ENCODE measurements around the gene TMEM130. TPM values are rescaled to one million over a fixed set of nuclear protein-coding genes. Genes with fewer than 3 reads are reported as not detected.

TMEM130 gene, protein sequence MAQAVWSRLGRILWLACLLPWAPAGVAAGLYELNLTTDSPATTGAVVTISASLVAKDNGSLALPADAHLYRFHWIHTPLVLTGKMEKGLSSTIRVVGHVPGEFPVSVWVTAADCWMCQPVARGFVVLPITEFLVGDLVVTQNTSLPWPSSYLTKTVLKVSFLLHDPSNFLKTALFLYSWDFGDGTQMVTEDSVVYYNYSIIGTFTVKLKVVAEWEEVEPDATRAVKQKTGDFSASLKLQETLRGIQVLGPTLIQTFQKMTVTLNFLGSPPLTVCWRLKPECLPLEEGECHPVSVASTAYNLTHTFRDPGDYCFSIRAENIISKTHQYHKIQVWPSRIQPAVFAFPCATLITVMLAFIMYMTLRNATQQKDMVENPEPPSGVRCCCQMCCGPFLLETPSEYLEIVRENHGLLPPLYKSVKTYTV
- total RNA-seq (2021) (2.1 and 3.8 TPM in 2 replicates), Bru-seq, nascent RNA (percentile 19 among the genes with signal in this experiment), BruChase-seq, experiment 1, labeled RNA remaining after a 2-hour chase (percentile 29 among the genes with signal in this experiment), BruChase-seq, experiment 2, labeled RNA remaining after a 6-hour chase (percentile 23 among the genes with signal in this experiment)
- long read RNA-seq, result 0 reads

DNA sequence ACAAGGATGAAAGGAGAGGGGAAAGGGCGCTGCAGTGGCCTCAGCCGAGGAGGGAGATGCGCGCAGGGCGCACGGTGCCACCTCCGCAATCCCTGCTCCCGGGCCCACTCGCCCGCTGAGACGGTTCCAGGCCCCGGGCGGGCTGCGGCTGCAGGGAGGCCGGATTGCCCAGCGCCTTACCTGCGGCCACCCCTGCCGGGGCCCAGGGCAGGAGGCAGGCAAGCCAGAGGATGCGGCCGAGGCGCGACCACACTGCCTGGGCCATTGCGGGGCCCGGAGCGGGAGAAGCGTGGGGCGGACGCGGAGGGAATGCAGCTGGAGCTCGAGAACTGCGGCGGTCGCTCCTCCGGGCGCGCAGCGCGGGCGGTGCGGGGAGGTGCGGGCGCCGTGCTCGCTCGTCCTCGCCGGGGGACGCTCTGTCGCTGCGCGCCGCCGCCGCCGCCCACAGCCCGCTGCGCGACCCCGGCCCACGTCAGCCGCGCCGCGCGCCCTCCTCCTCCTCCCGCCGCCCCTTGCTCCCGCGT, at the start of gene TMEM130:
TMEM130 (minus strand) TSS at position 418 of the 524 bp plus-strand sequence; CDS start at position 265, 153 bp downstream.
- Histone ChIP-seq H3K36me3 (ENCODE audit: low read depth) (no peaks in the 10 kb centered on the region), H2AFZ (no peak within 1 kb of the TSS), H3K27me3 (ENCODE audit: insufficient read depth, low read depth) (no peaks in the 10 kb centered on the region), H3F3A (ENCODE audit: insufficient read depth, low read depth) (peaks cover 13% of the 10 kb centered on the region; the same call in 1 of the 2 replicates), H3K4me2 (peak within 1 kb of the TSS; percentile 53), H3K4me3 (no peak within 1 kb of the TSS), H3K79me2 (ENCODE audit: low read depth) (no peaks in the 10 kb centered on the region), H3K27ac (no peak within 1 kb of the TSS), H3K9me3 (ENCODE audit: insufficient read depth, low read depth) (no peaks in the 10 kb centered on the region), H3K9me2 (ENCODE audit: insufficient read depth) (no peaks in the 10 kb centered on the region), H3K4me1 (replicated peaks; ENCODE audit: insufficient read depth) (peaks cover 15% of the 10 kb centered on the region), H4K20me1 (ENCODE audit: insufficient read depth) (no peaks in the 10 kb centered on the region)
- no TSS peak for BruUV-seq (replicated peaks)
- intact Hi-C loops (cut with micrococcal nuclease; ENCODE audit: unreplicated experiment), result loop anchor here (5.0 to 10.0 kb wide), 2 partner anchors 515 to 587 kb away; partner anchors contain the start of gene BRI3
- no peak for DNase-seq
- TF ChIP-seq, protein P1, sequence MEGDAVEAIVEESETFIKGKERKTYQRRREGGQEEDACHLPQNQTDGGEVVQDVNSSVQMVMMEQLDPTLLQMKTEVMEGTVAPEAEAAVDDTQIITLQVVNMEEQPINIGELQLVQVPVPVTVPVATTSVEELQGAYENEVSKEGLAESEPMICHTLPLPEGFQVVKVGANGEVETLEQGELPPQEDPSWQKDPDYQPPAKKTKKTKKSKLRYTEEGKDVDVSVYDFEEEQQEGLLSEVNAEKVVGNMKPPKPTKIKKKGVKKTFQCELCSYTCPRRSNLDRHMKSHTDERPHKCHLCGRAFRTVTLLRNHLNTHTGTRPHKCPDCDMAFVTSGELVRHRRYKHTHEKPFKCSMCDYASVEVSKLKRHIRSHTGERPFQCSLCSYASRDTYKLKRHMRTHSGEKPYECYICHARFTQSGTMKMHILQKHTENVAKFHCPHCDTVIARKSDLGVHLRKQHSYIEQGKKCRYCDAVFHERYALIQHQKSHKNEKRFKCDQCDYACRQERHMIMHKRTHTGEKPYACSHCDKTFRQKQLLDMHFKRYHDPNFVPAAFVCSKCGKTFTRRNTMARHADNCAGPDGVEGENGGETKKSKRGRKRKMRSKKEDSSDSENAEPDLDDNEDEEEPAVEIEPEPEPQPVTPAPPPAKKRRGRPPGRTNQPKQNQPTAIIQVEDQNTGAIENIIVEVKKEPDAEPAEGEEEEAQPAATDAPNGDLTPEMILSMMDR (conservative IDR thresholded peaks at IDR 0.05), result no peak
- no peak for TF ChIP-seq EZH2 (IDR thresholded peaks at IDR 0.05; ENCODE audit: low read depth)
- ChIA-PET CTCF (interaction anchor here (0.6 kb wide), 1 partner anchor 438 kb away, joined by 4 read pairs; no protein-coding TSS in a partner anchor), POLR2A (ENCODE audit: unreplicated experiment) (no interaction called here)

DNA sequence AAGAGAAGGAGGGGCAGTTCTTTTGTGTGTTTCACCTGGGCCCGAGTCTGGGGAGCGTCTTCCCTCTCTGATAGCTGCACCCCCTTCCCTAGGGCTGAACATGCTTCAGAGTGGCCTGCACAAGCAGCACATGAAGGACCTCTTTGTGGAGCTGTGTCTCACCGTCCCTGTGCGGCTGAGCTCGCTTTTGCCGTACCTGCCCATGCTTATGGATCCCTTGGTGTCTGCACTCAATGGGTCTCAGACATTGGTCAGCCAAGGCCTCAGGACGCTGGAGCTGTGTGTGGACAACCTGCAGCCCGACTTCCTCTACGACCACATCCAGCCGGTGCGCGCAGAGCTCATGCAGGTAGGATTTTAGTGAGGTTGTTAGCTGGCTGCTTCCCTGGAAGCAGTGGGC, 47.5 kb upstream of the TMEM130 start:
- POLR2A ChIA-PET (ENCODE audit: unreplicated experiment), result no interaction called here
- H3K9me3 ChIP-seq (ENCODE audit: insufficient read depth, low read depth), result no peaks in the 10 kb centered on the region
- no peak for DNase-seq
- CTCF ChIA-PET, result no interaction called here
- H3K9me2 ChIP-seq (ENCODE audit: insufficient read depth), result no peaks in the 10 kb centered on the region
- no peak overlapping the region for H3K4me2 ChIP-seq
- peaks cover 29% of the 10 kb centered on the region; the same call in 1 of the 2 replicates for H3K36me3 ChIP-seq (ENCODE audit: low read depth)
- no peaks in the 10 kb centered on the region for H3K4me1 ChIP-seq (replicated peaks; ENCODE audit: insufficient read depth)
- H3K27me3 ChIP-seq (ENCODE audit: insufficient read depth, low read depth), result no peaks in the 10 kb centered on the region
- no peaks in the 10 kb centered on the region for H4K20me1 ChIP-seq (ENCODE audit: insufficient read depth)
- TF ChIP-seq, protein P1 (conservative IDR thresholded peaks at IDR 0.05), result no peak
- TF ChIP-seq EZH2 (IDR thresholded peaks at IDR 0.05; ENCODE audit: low read depth), result no peak
- no TSS peak for BruUV-seq (replicated peaks)
- no peak overlapping the region for H3K27ac ChIP-seq
- H3K79me2 ChIP-seq (ENCODE audit: low read depth), result no peaks in the 10 kb centered on the region
- no peak overlapping the region for H3K4me3 ChIP-seq
- H2AFZ ChIP-seq, result no peak overlapping the region
- intact Hi-C loops (cut with micrococcal nuclease; ENCODE audit: unreplicated experiment), result no loop called here
- H3F3A ChIP-seq (ENCODE audit: insufficient read depth, low read depth), result no peaks in the 10 kb centered on the region

DNA sequence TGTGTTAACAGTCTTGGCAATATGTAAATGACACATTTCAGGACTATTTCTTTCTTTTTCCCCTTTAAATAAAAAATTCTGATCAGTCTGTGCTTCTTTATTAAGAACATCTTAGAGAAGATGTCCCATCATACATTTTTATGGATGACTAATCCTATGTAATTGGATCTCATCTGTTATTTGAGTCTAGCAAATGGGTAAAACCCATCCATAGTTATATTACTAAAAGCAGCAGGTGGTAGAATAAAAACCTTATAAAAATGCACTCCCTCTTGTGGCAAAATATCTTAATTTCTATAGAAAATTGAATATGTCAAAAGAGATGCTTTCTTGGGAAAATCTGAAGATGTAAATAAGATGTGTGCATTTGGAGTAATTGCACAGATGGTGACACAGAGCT, 43.8 kb upstream of the TMEM130 start:
- Histone ChIP-seq H3K9me3 (ENCODE audit: insufficient read depth, low read depth) (no peaks in the 10 kb centered on the region), H3K36me3 (ENCODE audit: low read depth) (peaks cover 32% of the 10 kb centered on the region), H3K79me2 (ENCODE audit: low read depth) (no peaks in the 10 kb centered on the region), H3K4me3 (no peak overlapping the region), H2AFZ (no peak overlapping the region), H3K4me1 (replicated peaks; ENCODE audit: insufficient read depth) (no peaks in the 10 kb centered on the region), H4K20me1 (ENCODE audit: insufficient read depth) (no peaks in the 10 kb centered on the region), H3K27me3 (ENCODE audit: insufficient read depth, low read depth) (no peaks in the 10 kb centered on the region), H3F3A (ENCODE audit: insufficient read depth, low read depth) (no peaks in the 10 kb centered on the region), H3K4me2 (no peak overlapping the region), H3K9me2 (ENCODE audit: insufficient read depth) (no peaks in the 10 kb centered on the region), H3K27ac (no peak overlapping the region)
- TF ChIP-seq, protein P1 (conservative IDR thresholded peaks at IDR 0.05), result no peak; the same call in 1 of the 2 replicates
- no peak for TF ChIP-seq EZH2 (IDR thresholded peaks at IDR 0.05; ENCODE audit: low read depth)
- no peak for DNase-seq
- intact Hi-C loops (cut with micrococcal nuclease; ENCODE audit: unreplicated experiment), result no loop called here
- ChIA-PET POLR2A (ENCODE audit: unreplicated experiment) (no interaction called here), CTCF (no interaction called here)
- BruUV-seq (replicated peaks), result no TSS peak
